ENCODE measurements around the gene ALOX12B.
A peak's percentile ranks its signal among the peaks of the same experiment; 100 is the strongest.
"Not testable (repeated sequence)": the region's sequence is repeated elsewhere in the genome, so short reads cannot be mapped to it uniquely, and the experiment has no call there.

Gene ALOX12B

GRCh38 chr17:8064561-8065019 is 22.9 kb downstream of the ALOX12B start:
- DNase-seq (ENCODE audit: low spot score), result no peak

- DNase-seq (ENCODE audit: low spot score), result no peak
Observed at GRCh38 chr17:8063761-8064534, 23.6 kb downstream of the ALOX12B start.

- no peak for DNase-seq (ENCODE audit: low spot score)
Observed at GRCh38 chr17:8062807-8063483, 24.6 kb downstream of the ALOX12B start.

- DNase-seq (ENCODE audit: low spot score), result no peak
Observed at GRCh38 chr17:8062435-8062806, 25.1 kb downstream of the ALOX12B start.

GRCh38 chr17:8061851-8062250 is 25.7 kb downstream of the ALOX12B start:
- not testable (repeated sequence) for DNase-seq (ENCODE audit: low spot score)

- peak; percentile 69 for DNase-seq (ENCODE audit: low spot score)
Observed at GRCh38 chr17:8060274-8060673, 27.2 kb downstream of the ALOX12B start.

GRCh38 chr17:8059131-8059530 is 28.4 kb downstream of the ALOX12B start:
- DNase-seq (ENCODE audit: low spot score), result no peak

GRCh38 chr17:8057691-8058114 is 29.8 kb downstream of the ALOX12B start:
- peak; percentile 69 for DNase-seq (ENCODE audit: low spot score)

- no peak for DNase-seq (ENCODE audit: low spot score)
Observed at GRCh38 chr17:8056976-8057625, 30.4 kb downstream of the ALOX12B start.

- DNase-seq (ENCODE audit: low spot score), result peak; percentile 67
Observed at GRCh38 chr17:8056232-8056975, 31.1 kb downstream of the ALOX12B start.

- no peak for DNase-seq (ENCODE audit: low spot score)
Observed at GRCh38 chr17:8055851-8056231, 31.7 kb downstream of the ALOX12B start.

- no peak for DNase-seq (ENCODE audit: low spot score)
Observed at GRCh38 chr17:8053600-8053999, 33.9 kb downstream of the ALOX12B start.

- no peak for DNase-seq (ENCODE audit: low spot score)
Observed at GRCh38 chr17:8052256-8053252, 35.0 kb downstream of the ALOX12B start.

- DNase-seq (ENCODE audit: low spot score), result no peak
Observed at GRCh38 chr17:8051831-8052230, 35.7 kb downstream of the ALOX12B start.

GRCh38 chr17:8048736-8049135 is 38.8 kb downstream of the ALOX12B start:
- DNase-seq (ENCODE audit: low spot score), result no peak

GRCh38 chr17:8048236-8048635 is 39.3 kb downstream of the ALOX12B start:
- no peak for DNase-seq (ENCODE audit: low spot score)

- no peak for DNase-seq (ENCODE audit: low spot score)
Observed at GRCh38 chr17:8047769-8048110, 39.8 kb downstream of the ALOX12B start.

- DNase-seq (ENCODE audit: low spot score), result no peak
Observed at GRCh38 chr17:8046929-8047768, 40.4 kb downstream of the ALOX12B start.

- DNase-seq (ENCODE audit: low spot score), result no peak
Observed at GRCh38 chr17:8046306-8046928, 41.1 kb downstream of the ALOX12B start.
